H1 (cell line): ENCODE data around the gene NFKBIZ. TPM values are rescaled to one million over a fixed set of nuclear protein-coding genes. Genes with fewer than 3 reads are reported as not detected.

Source experiments
- CTCF ChIA-PET: fragments of 300-600 bp; sonication (Branson Sonifier 250); formaldehyde crosslinking; loops from one replicate; lab custom pipeline; 2021; ENCODE audit not compliant: partially characterized antibody; lab: Charles Lee
- POLR2A ChIA-PET: fragments of 300-600 bp; sonication (Branson Sonifier 250); formaldehyde crosslinking; loops from one replicate; lab custom pipeline; 2021; ENCODE audit warnings: inconsistent platforms; ENCODE audit not compliant: partially characterized antibody; lab: Charles Lee
- DNase-seq, 2 experiments: peaks; one replicate each; pipeline versions ENCODE4 v3.0.0 to v3.0.0-alpha.2; 2010 to 2022; ENCODE audit warnings: low spot score in 2 of 2, low read depth in 1 of 2, mixed read lengths in 1 of 2
- FAIRE-seq: peaks from 2 replicates; lab custom pipeline; 2011; peaks lifted over from hg19 to GRCh38; lab: Jason Lieb, UNC
- H2AFZ ChIP-seq: 2 replicates; pipeline ENCODE4 v1.8.1; 2012; ENCODE audit warnings: low read length, inconsistent platforms
- H2AK5ac ChIP-seq: 2 replicates; pipeline ENCODE4 v1.6.1; 2013; ENCODE audit warnings: low read depth, low read length
- H2BK120ac ChIP-seq: replicated peaks from 2 replicates; pipeline ENCODE3; 2013; ENCODE audit warnings: low read depth, low read length, inconsistent platforms
- H2BK12ac ChIP-seq: 2 replicates; pipeline ENCODE4 v1.6.1; 2013; ENCODE audit warnings: low read depth, low read length
- H2BK15ac ChIP-seq: 2 replicates; pipeline ENCODE4 v1.6.1; 2013; ENCODE audit warnings: low read length
- H2BK20ac ChIP-seq: 2 replicates; pipeline ENCODE4 v1.6.1; 2013; ENCODE audit warnings: low read length
- H2BK5ac ChIP-seq: 2 replicates; pipeline ENCODE4 v1.6.1; 2013; ENCODE audit warnings: low read depth, low read length
- H3K14ac ChIP-seq: 2 replicates; pipeline ENCODE4 v1.6.1; 2013; ENCODE audit warnings: inconsistent platforms; ENCODE audit not compliant: insufficient read length
- H3K18ac ChIP-seq: 2 replicates; pipeline ENCODE4 v1.6.1; 2013; ENCODE audit warnings: low read length; ENCODE audit errors: extremely low read depth
- H3K23ac ChIP-seq: 2 replicates; pipeline ENCODE4 v1.6.1; 2013; ENCODE audit warnings: inconsistent platforms; ENCODE audit not compliant: insufficient read length
- H3K23me2 ChIP-seq: 2 replicates; pipeline ENCODE4 v1.6.1; 2013; ENCODE audit warnings: low read depth, low read length
- H3K27ac ChIP-seq: 2 replicates; pipeline ENCODE4 v1.6.1; 2011; ENCODE audit warnings: low read depth, low read length, inconsistent platforms
- H3K27me3 ChIP-seq, 4 experiments: replicated peaks in 1 of 4; 1 replicate in 1 of 4; 2 replicates in 3 of 4; pipeline versions ENCODE4 v1.6.1 to v1.8.1; 2011 to 2013; ENCODE audit warnings: low read length in 3 of 4, mild to moderate bottlenecking in 3 of 4, inconsistent platforms in 2 of 4, mixed read lengths in 2 of 4, moderate library complexity in 1 of 4; ENCODE audit not compliant: control insufficient read depth in 3 of 4, insufficient read depth in 3 of 4; ENCODE audit errors: extremely low read depth in 1 of 4
- H3K36me3 ChIP-seq, 4 experiments: 2 replicates each; pipeline versions ENCODE4 v1.6.1 to v1.8.1; 2011 to 2013; ENCODE audit warnings: mild to moderate bottlenecking in 4 of 4, low read length in 3 of 4, moderate library complexity in 2 of 4, control low read depth in 1 of 4, inconsistent platforms in 1 of 4; ENCODE audit not compliant: insufficient read depth in 4 of 4, control insufficient read depth in 2 of 4
- H3K4ac ChIP-seq: replicated peaks from 2 replicates; pipeline ENCODE3; 2013; ENCODE audit warnings: low read length, low read depth, mixed read lengths, inconsistent platforms; ENCODE audit not compliant: insufficient read length
- H3K4me1 ChIP-seq, 4 experiments: replicated peaks in 1 of 4; 1 replicate in 1 of 4; 2 replicates in 3 of 4; pipeline versions ENCODE4 v1.6.1 to v1.8.1; 2011 to 2013; ENCODE audit warnings: low read length in 3 of 4, inconsistent platforms in 2 of 4, mixed read lengths in 1 of 4; ENCODE audit not compliant: insufficient read depth in 4 of 4, control insufficient read depth in 3 of 4
- H3K4me2 ChIP-seq, 2 experiments: 2 replicates each; pipeline versions ENCODE4 v1.6.1 to v1.8.1; 2011 to 2013; ENCODE audit warnings: low read depth in 2 of 2, low read length in 2 of 2, control low read depth in 1 of 2, inconsistent platforms in 1 of 2, mild to moderate bottlenecking in 1 of 2; ENCODE audit not compliant: insufficient read depth in 1 of 2
- H3K4me3 ChIP-seq, 4 experiments: fragments of 200-600, 300-600 bp in 1 of 4; sonication (generic), shearing (Covaris generic), sonication (Bioruptor Twin) in 1 of 4; 2 replicates each; pipeline versions ENCODE4 v1.5.1 to v1.8.1; 2011 to 2016; ENCODE audit warnings: low read length in 4 of 4, low read depth in 3 of 4, control low read depth in 2 of 4, inconsistent platforms in 2 of 4, mild to moderate bottlenecking in 2 of 4, mixed read lengths in 1 of 4, moderate library complexity in 1 of 4; ENCODE audit not compliant: insufficient read depth in 2 of 4; ENCODE audit errors: extremely low read depth in 1 of 4
- H3K56ac ChIP-seq: replicated peaks from 2 replicates; pipeline ENCODE3; 2013; ENCODE audit warnings: low read depth, mild to moderate bottlenecking, mixed read lengths, low read length, inconsistent platforms; ENCODE audit not compliant: insufficient read length
- H3K79me1 ChIP-seq: 2 replicates; pipeline ENCODE4 v1.6.1; 2013; ENCODE audit warnings: low read depth, low read length, control low read depth
- H3K79me2 ChIP-seq, 2 experiments: 2 replicates each; pipeline versions ENCODE4 v1.6.1 to v1.8.1; 2012 to 2013; ENCODE audit warnings: low read length in 2 of 2, mild to moderate bottlenecking in 2 of 2, inconsistent platforms in 1 of 2; ENCODE audit not compliant: insufficient read depth in 2 of 2, control insufficient read depth in 1 of 2
- H3K9ac ChIP-seq, 4 experiments: replicated peaks in 1 of 4; 1 replicate in 1 of 4; 2 replicates in 3 of 4; pipeline versions ENCODE4 v1.6.1 to v1.8.1; 2011 to 2013; ENCODE audit warnings: low read depth in 3 of 4, low read length in 3 of 4, control low read depth in 2 of 4, mild to moderate bottlenecking in 2 of 4, moderate library complexity in 2 of 4, inconsistent platforms in 1 of 4; ENCODE audit errors: extremely low read depth in 1 of 4
- H3K9me3 ChIP-seq, 2 experiments: 2 replicates each; pipeline versions ENCODE4 v1.6.1 to v1.8.1; 2012 to 2013; ENCODE audit warnings: mild to moderate bottlenecking in 2 of 2, moderate library complexity in 2 of 2, control low read depth in 1 of 2, inconsistent platforms in 1 of 2, low read depth in 1 of 2, low read length in 1 of 2, mixed read lengths in 1 of 2; ENCODE audit not compliant: insufficient read depth in 2 of 2
- H4K20me1 ChIP-seq, 2 experiments: replicated peaks in 1 of 2; 2 replicates each; pipeline versions ENCODE3 to v1.8.1; 2011 to 2013; ENCODE audit warnings: inconsistent platforms in 2 of 2, low read length in 2 of 2, mild to moderate bottlenecking in 1 of 2; ENCODE audit not compliant: insufficient read depth in 2 of 2, control insufficient read depth in 1 of 2
- H4K5ac ChIP-seq: 2 replicates; pipeline ENCODE4 v1.6.1; 2013; ENCODE audit warnings: low read length, low read depth, mixed read lengths, inconsistent platforms; ENCODE audit not compliant: insufficient read length
- H4K8ac ChIP-seq: 2 replicates; pipeline ENCODE4 v1.8.0; 2013; ENCODE audit warnings: mild to moderate bottlenecking, moderate library complexity, low read length, inconsistent platforms; ENCODE audit not compliant: insufficient read depth; ENCODE audit errors: extremely low read depth
- H4K91ac ChIP-seq: replicated peaks from 2 replicates; pipeline ENCODE3; 2013; ENCODE audit warnings: low read length, mixed read lengths, inconsistent platforms; ENCODE audit not compliant: insufficient read length
- KDM5A ChIP-seq: fragments of 200-600 bp; IDR thresholded peaks from 2 replicates; pipeline ENCODE4 v1.7.1; 2012; ENCODE audit warnings: mild to moderate bottlenecking, low read length, inconsistent platforms, mixed read lengths
- SIX5 ChIP-seq: IDR thresholded peaks from 2 replicates; pipeline ENCODE4 v1.6.1; 2011; ENCODE audit warnings: mild to moderate bottlenecking, low read depth, low read length
- WGBS, 2 experiments: shearing (Covaris generic) in 1 of 2; methylation state at CpG; one replicate each; pipeline versions ENCODE4 v1.1.6 to v1.1.7; 2013 to 2015; ENCODE audit warnings: low lambda C conversion rate in 2 of 2, mixed read lengths in 2 of 2, inconsistent platforms in 1 of 2, low coverage in 1 of 2, missing lambda C conversion rate in 1 of 2; ENCODE audit not compliant: insufficient replicate concordance in 2 of 2, insufficient coverage in 1 of 2, insufficient read length in 1 of 2; ENCODE audit errors: extremely low coverage in 1 of 2, missing lambda C conversion rate in 1 of 2; 5-methylcytosine and 5-hydroxymethylcytosine counted together
- polyA plus RNA-seq, 7 experiments: library from polyadenylated mRNA; depleted of rRNA in 3 of 7; stranded (reverse) in 5 of 7; unstranded in 2 of 7; fragments of >200 nt in 5 of 7; fragments of 200-250 nt in 2 of 7; gene quantifications; 1 replicate in 5 of 7; 2 replicates in 1 of 7; 4 replicates in 1 of 7; pipeline versions ENCODE4 v1.2.1 to v1.2.3, GENCODE V29; 2011 to 2013; ENCODE audit warnings: missing spikeins in 2 of 7, mixed read lengths in 2 of 7
- total RNA-seq: library from RNA; stranded (reverse); fragmentation: NEBNext Ultra II Directional; extraction: Animal tissue kit (Norgen Biotek cat#: 25700); gene quantifications from 2 replicates; pipeline ENCODE4 v1.2.1, GENCODE V29; 2021

Gene NFKBIZ
- total and polyA plus RNA-seq, 2 of the 8 experiments (the other 6 are each of a cell fraction or from before 2014, with no cell fraction given), result 7.2 to 24.5 TPM

- no peak overlapping the region for H3K27ac ChIP-seq
- CTCF ChIA-PET, result interaction anchor here (0.7 to 1.2 kb wide), 2 partner anchors 49 to 69 kb away, joined by 3 to 4 read pairs; no protein-coding TSS in a partner anchor
- WGBS, 2 experiments, result 76% methylated on average over 5 of the region's 5 CpGs; no CpG with 5 or more reads in 1 of the 2 experiments
- TF ChIP-seq SIX5 (no peak), KDM5A (no peak)
Observed at GRCh38 chr3:101861789-101862415, 12.6 kb downstream of the NFKBIZ start.

More at GRCh38 chr3:101861789-101862415, 12.6 kb downstream of the NFKBIZ start:
- H2BK12ac ChIP-seq, result no peak overlapping the region
- no peaks in the 10 kb centered on the region for H3K23me2 ChIP-seq
- no peaks in the 10 kb centered on the region for H3K79me1 ChIP-seq
- H3K9ac ChIP-seq, result no peak overlapping the region
- no peak overlapping the region for H3K4me3 ChIP-seq
- FAIRE-seq (no peak), DNase-seq (no peak)
- no peak overlapping the region for H2AK5ac ChIP-seq
- no peak overlapping the region for H4K5ac ChIP-seq
- H3K27me3 ChIP-seq, result peaks cover 0 to 1% (median 0%) of the 10 kb centered on the region in 4 experiments; a peak in 1 of 7 replicates
- H3K4ac ChIP-seq, result no peak overlapping the region
- H3K18ac ChIP-seq, result no peak overlapping the region
- H2BK15ac ChIP-seq, result no peak overlapping the region
- H2BK5ac ChIP-seq, result no peak overlapping the region
- H4K91ac ChIP-seq, result no peak overlapping the region
- no peak overlapping the region for H3K23ac ChIP-seq
- H3K36me3 ChIP-seq, result peaks cover 9 to 46% (median 32%) of the 10 kb centered on the region in 4 experiments
- H3K4me1 ChIP-seq, result no peaks in the 10 kb centered on the region
- peaks cover 2 to 3% of the 10 kb centered on the region in 2 experiments for H4K20me1 ChIP-seq
- H4K8ac ChIP-seq, result no peak overlapping the region
- 0 out of 4 replicates have a peak, but pooled peaks cover 0 to 3% of the 10 kb centered on the region in 2 experiments for H3K79me2 ChIP-seq
- no peaks in the 10 kb centered on the region for H3K9me3 ChIP-seq
- no peak overlapping the region for H2AFZ ChIP-seq
- H2BK20ac ChIP-seq, result no peak overlapping the region
- no peak overlapping the region for H3K56ac ChIP-seq
- H3K14ac ChIP-seq, result no peak overlapping the region
- no peak overlapping the region for H3K4me2 ChIP-seq
- POLR2A ChIA-PET, result interaction anchor here (0.6 to 5.5 kb wide), 11 partner anchors 8 to 674 kb away, joined by 3 to 25 read pairs (median 4); partner anchors contain the start of gene NFKBIZ
- no peak overlapping the region for H2BK120ac ChIP-seq
